Measurements from ENCODE around the gene SSBP4. TPM values are rescaled to one million over a fixed set of nuclear protein-coding genes. Genes with fewer than 3 reads are reported as not detected.

Gene SSBP4
- total RNA-seq, 1 experiment from 2014 or later = 97.5 TPM

DNA sequence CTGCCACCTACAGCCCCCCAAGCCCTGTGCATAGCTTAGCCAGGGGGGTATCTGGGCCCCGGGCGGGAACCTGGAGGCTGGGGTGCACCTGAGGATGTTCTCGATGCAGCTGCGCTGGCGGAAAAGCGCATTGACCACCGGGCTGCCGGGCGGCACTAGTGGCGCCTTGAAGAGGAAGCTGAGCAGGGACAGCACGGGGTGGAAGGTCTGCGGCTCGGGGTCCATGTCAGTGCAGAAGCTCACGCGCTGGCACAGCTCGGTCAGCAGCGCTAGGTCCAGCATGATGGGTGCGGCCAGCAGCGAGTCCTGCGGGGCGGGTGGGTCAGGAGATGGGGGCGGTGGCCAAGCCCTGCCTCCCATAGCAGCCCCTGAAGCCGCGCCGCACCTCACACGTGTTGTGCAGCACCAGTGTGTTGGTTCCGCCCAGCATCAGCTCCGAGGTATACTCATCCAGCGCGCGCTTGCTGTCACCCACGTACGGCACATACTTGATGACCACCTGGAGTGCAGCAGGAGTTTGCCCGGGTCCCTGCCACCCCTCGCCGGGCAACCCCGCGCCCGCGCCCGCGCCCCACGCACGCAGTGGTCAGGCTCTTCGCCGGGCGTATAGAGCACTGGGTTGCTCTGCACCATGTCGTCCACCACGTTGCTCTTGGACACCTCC, 16.1 kb downstream of the SSBP4 start:
- Histone ChIP-seq H3K4me1 (ENCODE audit: insufficient read depth, low read length) (no peaks in the 10 kb centered on the region), H4K20me1 (ENCODE audit: low read length) (no peaks in the 10 kb centered on the region), H3K4me2 (ENCODE audit: low read length) (no peak overlapping the region), H3K79me2 (ENCODE audit: low read length) (no peaks in the 10 kb centered on the region), H2AFZ (ENCODE audit: low read length) (no peak overlapping the region), H3K27ac (ENCODE audit: low read length) (no peak overlapping the region), H3K36me3 (ENCODE audit: low read depth, low read length) (no peaks in the 10 kb centered on the region), H3F3A (ENCODE audit: low read length, unreplicated experiment) (no peaks in the 10 kb centered on the region), H3K9me3 (ENCODE audit: low read length) (no peaks in the 10 kb centered on the region), H3K9me2 (replicated peaks; ENCODE audit: low read length) (no peaks in the 10 kb centered on the region), H3K27me3 (ENCODE audit: low read length) (no peaks in the 10 kb centered on the region), H3K4me3 (ENCODE audit: low read length) (no peak overlapping the region), H3K9ac (ENCODE audit: low read length) (no peak overlapping the region)
- CTCF ChIA-PET = no interaction called here
- DNase-seq (no peak), ATAC-seq (no peak)
- intact Hi-C loops (cut with micrococcal nuclease) = no loop called here
- POLR2A ChIA-PET (ENCODE audit: unreplicated experiment) = no interaction called here
- BruUV-seq (replicated peaks) = no TSS peak
- TF ChIP-seq, protein P1, sequence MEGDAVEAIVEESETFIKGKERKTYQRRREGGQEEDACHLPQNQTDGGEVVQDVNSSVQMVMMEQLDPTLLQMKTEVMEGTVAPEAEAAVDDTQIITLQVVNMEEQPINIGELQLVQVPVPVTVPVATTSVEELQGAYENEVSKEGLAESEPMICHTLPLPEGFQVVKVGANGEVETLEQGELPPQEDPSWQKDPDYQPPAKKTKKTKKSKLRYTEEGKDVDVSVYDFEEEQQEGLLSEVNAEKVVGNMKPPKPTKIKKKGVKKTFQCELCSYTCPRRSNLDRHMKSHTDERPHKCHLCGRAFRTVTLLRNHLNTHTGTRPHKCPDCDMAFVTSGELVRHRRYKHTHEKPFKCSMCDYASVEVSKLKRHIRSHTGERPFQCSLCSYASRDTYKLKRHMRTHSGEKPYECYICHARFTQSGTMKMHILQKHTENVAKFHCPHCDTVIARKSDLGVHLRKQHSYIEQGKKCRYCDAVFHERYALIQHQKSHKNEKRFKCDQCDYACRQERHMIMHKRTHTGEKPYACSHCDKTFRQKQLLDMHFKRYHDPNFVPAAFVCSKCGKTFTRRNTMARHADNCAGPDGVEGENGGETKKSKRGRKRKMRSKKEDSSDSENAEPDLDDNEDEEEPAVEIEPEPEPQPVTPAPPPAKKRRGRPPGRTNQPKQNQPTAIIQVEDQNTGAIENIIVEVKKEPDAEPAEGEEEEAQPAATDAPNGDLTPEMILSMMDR (conservative IDR thresholded peaks at IDR 0.05; ENCODE audit: low read depth, low read length) = no peak
- TF ChIP-seq EZH2phosphoT487 (IDR thresholded peaks at IDR 0.05; ENCODE audit: borderline replicate concordance, low read length) (no peak), EZH2 (IDR thresholded peaks at IDR 0.05; ENCODE audit: low read length, unreplicated experiment) (no peak)

DNA sequence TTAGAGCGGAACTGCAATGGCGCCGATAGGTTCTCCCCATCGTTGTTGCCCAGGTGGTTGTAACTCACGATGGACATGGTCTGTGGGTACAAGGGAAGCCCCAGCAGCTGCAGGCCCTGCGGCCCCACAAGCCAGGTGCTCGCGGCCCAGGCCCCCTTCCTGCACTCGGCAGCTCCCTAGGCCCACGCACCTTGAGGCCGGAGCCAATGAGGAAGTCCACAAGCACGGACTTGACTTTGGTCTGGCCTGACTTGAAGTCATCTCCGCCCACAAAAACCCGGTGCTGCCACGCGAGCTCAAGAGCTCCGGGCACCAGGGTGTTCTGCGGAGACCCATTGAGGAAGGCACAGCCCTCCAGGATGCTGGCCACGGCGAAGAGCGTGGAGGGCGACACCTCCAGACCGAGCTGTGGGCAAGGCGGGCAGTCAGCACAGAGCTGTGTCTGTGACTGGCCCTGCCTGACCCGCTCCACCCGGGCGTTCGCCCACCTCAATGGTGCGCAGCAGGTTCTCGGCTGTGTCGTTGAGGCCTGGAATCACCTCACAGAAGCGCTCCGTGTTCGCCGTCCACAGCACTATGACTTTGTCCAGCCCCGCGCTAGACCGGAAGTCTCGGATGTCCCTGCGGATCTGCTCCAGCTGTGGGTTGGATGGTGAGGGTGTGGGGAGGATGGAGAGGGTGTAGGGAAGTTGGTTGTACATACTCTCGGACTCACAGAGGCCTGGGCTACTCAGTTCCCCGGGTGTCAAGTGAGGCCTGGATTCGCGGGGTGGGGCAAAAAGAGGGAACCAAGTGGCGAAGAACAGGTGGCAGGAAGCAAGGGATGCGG, 16.9 kb downstream of the SSBP4 start:
- Histone ChIP-seq H3K36me3 (ENCODE audit: low read depth, low read length) (no peaks in the 10 kb centered on the region), H3K4me3 (ENCODE audit: low read length) (no peak overlapping the region), H3K79me2 (ENCODE audit: low read length) (no peaks in the 10 kb centered on the region), H3K27me3 (ENCODE audit: low read length) (no peaks in the 10 kb centered on the region), H3K9me3 (ENCODE audit: low read length) (no peaks in the 10 kb centered on the region), H3K4me2 (ENCODE audit: low read length) (no peak overlapping the region), H2AFZ (ENCODE audit: low read length) (no peak overlapping the region), H3K4me1 (ENCODE audit: insufficient read depth, low read length) (no peaks in the 10 kb centered on the region), H4K20me1 (ENCODE audit: low read length) (no peaks in the 10 kb centered on the region), H3K27ac (ENCODE audit: low read length) (no peak overlapping the region), H3K9ac (ENCODE audit: low read length) (no peak overlapping the region), H3K9me2 (replicated peaks; ENCODE audit: low read length) (no peaks in the 10 kb centered on the region), H3F3A (ENCODE audit: low read length, unreplicated experiment) (no peaks in the 10 kb centered on the region)
- DNase-seq (no peak), ATAC-seq (no peak)
- no TSS peak for BruUV-seq (replicated peaks)
- POLR2A ChIA-PET (ENCODE audit: unreplicated experiment) = no interaction called here
- TF ChIP-seq EZH2 (IDR thresholded peaks at IDR 0.05; ENCODE audit: low read length, unreplicated experiment) = no peak
- TF ChIP-seq EZH2phosphoT487 (IDR thresholded peaks at IDR 0.05; ENCODE audit: borderline replicate concordance, low read length) = no peak
- TF ChIP-seq, protein P1 (conservative IDR thresholded peaks at IDR 0.05; ENCODE audit: low read depth, low read length) = no peak
- intact Hi-C loops (cut with micrococcal nuclease) = no loop called here
- CTCF ChIA-PET = no interaction called here

Measured in PC-3 (cell line).